DMS53 treated with DMSO at 0.1 percent for 48 hours (cell line): ENCODE results near the gene GPR39.
"Not testable (repeated sequence)": the region's sequence is repeated elsewhere in the genome, so short reads cannot be mapped to it uniquely, and the experiment has no call there.

Experiments
- DNase-seq: peaks from one replicate; lab custom pipeline; 2025; ENCODE audit not compliant: unreplicated experiment; lab: John Stamatoyannopoulos, UW

Gene GPR39

DNA sequence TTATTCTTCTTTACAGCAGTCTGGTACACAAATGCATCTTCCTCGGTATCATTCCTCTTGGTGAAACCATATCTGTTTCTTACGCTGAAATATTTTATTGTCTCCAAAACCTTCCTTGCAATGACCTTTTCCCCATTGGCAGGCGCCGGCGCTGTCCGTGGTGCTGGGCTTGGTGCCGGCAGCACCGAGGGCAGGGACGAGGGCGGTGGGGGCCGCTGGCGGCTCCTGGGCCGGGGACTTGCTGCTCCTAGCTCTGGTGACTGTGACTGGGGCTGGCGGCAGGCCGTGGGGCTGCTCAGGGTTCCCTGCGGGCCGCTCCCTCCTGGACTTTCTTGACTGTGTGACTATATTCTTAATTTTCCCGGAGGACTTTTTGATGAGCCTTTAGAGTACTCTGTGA is 72.5 kb downstream of the GPR39 start:
- DNase-seq: no peak

DNA sequence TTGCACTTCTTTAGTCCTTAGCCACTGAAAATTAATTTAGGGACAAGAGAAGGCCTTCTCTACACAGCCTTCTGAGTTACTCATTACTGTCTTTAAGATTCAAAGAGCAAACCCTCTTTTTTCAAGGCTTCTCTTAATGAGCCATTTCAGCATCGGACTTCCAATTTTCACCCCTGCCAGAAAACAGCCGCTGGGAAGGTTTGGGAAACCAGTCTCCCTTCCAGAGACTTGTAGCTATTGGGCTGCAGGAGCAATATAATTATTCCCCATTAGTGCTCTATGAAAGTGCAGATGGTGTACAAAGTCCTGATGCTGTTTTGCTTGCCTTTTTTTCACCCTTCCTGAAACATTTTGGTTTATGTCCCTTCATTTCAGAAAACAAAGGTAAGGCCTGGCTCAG is 79.3 kb downstream of the GPR39 start:
- DNase-seq: no peak

DNA sequence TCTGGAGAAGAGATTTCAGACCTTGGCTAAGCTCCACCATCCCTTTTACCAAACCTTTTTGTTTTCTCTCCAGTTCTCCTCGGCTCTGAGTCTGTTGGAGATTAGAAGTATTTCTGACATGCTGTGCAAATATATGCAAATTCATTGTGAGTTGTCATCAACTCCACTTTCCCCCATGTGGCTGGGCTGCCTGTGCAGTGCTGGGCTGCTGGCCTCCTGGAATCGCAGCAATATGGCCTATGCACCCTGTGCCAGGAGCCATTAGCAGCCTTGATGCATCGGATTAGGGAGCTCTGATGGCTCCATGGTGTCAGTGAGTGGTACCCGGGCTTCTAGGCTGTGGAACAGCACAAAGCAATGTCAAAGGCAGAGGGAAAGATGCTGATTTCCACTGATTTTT is 80.0 kb downstream of the GPR39 start:
- DNase-seq: no peak

DNA sequence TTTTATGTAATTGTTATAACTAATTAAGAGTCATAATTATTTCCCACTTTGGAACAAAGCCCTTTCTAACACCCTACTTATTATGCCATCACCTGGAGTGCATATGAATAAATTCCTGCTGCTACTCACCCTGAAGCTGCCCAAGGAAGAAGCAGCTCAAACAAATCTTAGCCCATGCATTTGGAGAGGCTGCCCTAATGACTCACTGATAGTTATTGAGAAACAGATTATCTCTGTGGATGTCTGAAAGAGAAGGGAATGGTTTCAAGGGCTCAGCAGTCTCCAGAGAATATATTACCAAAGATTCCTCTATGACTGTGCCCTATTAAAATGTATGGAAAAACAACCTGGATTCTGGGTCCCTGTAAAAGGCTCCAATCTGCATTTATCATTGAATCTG is 81.0 kb downstream of the GPR39 start:
- no peak for DNase-seq

DNA sequence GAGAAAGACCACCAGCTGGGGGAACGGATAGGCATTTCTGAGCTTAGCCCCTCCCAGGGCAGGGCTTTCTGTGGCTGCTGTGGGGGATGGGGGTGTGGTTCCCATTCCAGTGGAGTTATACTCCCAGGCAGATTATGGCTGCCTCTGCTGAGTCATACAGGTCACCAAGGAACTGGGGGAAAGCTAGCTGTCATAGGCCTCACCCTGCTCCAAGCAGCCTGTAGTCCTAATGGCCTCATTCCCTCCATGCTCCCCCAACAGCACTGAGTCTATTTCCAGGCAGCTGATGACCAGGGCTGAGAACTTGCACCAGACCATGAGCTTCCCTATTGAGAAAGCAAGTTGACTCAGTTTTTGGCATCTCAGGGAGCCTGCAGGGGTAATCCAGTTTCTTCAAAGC is 87.1 kb downstream of the GPR39 start:
- DNase-seq: no peak

DNA sequence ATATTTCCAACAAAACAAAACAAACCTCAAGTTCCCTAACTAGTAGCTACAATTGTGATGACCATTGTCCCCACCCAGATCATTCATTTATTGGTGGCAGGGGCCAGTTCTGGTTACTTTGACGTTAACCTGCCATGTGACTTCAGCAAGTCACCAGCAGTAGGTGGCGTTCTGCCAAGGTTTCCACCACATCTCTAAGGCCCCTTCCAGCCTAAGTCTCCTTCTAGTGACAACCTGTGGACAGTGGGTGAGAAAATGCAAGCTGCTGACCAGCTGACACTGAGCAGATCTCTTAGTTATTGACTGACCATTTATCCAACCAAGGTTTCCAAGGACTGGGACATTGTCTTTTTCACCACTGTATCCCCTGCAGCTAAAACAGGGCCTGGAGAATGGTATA is 98.4 kb downstream of the GPR39 start:
- no peak for DNase-seq

DNA sequence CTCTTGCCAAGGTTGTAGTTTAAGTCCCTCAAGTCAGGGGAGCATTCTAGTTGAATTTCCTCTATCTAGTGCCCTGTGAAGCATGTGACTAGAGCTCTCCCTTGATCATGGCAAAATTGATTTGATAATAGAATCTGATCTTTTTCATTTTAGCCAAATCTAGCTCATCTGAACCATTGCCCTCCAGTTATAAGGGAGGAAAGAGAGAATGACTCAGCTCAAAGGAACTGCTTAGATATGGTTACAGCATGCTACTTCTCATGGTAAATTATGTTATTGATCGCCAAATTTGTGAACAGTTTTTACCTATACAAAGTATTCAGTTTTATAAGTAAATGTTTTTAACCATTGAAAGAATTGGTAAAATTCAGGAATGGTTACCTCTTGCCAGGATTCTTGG is 100.8 kb downstream of the GPR39 start:
- DNase-seq: no peak

DNA sequence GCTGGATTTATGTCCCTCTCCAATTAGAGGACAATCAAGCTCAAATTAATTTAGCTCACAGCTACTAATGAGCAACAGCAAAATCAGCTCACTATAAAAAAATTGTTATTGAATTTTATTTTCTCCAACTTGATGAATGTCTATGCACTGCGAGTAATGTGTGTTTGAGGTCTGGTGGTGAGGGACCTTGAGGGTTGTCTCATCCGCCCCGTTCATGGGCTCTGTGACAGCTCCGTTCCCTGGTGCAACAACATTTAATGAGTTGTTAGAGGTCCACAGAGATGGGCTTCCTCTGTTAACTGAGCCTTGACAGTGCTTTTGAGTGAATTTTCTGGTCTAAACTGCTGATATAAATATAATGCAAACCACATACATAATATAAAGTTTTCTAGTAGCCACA is 101.7 kb downstream of the GPR39 start:
- DNase-seq: no peak

DNA sequence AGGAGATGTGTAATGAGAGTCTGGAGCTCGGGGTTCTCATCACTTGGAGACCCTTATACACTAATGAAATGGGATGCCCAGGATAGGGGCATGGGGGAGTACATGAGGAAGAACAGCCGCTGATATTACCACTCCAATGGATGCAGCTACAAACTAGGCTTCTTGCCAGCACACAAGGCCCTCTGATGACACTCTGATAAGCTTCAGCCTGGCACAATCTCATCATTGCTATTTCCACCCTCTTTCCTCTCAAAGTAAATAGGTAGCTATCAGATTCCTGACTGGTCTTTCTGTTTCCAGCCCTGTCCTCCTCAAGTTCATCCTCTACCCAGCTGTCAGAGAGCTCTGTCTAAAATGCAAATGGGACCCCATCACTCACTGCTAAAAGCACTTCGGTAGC is 103.0 kb downstream of the GPR39 start:
- DNase-seq: no peak

DNA sequence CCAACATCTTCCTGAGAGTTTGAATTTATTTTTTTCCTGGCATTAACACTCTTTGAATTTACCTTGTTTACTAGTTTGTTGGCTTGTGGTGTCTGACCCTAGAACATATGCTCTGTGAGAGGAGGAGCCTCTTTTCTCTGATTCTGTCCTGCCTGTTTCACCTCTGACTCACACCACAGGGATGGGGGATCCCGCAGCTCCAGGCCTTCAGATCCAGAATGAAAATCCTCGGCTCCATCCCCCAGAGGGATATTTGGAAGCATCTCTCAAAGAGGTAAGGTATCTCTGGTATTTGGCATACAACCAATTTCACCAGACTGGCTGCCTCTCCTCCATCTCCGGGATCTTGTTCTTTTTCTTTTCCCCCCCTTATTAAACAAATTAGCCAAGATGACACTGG is 104.7 kb downstream of the GPR39 start:
- DNase-seq: no peak

DNA sequence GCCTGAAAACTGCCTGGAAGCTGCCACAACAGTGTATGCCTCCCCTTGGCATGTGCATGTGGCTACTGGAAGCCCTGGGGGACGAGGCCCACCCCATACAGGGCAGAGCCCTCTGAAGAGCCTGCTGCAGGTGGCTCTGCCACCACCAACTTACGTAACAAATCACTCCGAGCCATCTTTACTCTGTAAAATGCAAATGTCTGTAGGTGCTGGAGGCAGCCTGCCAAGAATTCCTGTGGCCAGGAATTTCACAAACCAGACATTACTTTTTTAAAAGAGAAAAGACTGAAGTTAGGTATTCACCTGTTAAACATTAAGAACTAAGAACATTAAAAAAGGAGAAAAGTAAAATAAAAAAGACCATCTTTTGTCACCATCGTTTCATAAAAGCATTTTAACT is 106.3 kb downstream of the GPR39 start:
- DNase-seq: no peak

DNA sequence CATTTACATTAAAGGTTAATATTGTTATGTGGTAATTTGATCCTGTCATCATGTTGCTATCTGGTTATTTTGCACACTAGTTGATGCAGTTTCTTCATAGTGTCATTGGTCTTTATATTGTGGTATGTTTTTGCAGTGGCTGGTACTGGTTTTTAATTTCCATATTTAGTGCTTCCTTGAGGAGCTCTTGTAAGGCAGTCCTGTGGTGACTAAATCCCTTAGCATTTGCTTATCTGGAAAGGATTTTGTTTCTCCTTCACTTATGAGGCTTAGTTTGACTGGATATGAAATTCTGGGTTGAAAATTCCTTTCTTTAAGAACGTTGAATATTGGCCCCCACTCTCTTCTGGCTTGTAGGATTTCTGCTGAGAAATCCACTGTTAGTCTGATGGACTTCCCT is 120.5 kb downstream of the GPR39 start:
- not testable (repeated sequence) for DNase-seq

DNA sequence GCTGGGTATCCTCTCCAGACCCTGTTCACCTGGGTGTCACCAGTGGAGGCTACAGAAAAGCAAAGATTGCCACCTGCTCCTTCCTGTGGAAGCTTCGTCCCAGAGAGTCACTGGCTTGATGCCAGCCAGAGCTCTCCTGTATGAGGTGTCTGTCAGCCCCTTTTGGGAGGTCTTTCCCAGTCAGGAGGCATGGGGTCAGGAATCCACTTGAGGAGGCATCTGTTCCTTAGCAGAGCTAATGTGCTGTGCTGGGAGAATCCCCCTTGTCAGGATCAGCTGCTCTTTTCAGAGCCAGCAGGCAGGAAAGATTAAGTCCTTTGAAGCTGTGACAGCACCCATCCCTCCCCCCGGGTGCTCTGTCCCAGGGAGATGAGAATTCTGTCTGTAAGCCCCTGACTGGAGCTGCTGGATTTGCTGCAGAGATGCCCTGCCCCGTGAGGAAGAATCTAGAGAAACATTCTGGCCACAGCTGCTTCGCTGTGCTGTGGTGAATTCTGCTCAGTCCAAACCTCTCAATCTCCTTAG is 121.8 kb downstream of the GPR39 start:
- no peak for DNase-seq

DNA sequence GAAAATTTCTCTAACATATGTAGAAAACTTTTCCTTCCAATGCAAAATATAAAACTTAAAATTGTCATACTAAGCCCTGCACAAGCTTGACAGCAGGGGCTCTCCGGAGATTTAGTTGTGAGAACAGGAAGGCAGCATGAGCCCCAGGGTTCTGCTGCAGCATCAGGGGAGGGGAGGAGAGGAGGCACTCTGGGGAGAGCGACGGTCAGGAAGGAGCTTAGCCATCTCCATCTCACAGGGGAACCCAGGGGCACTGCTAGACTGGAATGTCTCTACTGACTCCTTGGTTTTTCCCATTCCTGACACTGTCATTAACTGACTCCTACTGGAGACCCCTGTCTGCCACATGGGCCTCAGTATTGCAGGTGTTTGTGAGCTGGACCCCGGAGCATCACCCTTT is 123.6 kb downstream of the GPR39 start:
- DNase-seq: no peak

DNA sequence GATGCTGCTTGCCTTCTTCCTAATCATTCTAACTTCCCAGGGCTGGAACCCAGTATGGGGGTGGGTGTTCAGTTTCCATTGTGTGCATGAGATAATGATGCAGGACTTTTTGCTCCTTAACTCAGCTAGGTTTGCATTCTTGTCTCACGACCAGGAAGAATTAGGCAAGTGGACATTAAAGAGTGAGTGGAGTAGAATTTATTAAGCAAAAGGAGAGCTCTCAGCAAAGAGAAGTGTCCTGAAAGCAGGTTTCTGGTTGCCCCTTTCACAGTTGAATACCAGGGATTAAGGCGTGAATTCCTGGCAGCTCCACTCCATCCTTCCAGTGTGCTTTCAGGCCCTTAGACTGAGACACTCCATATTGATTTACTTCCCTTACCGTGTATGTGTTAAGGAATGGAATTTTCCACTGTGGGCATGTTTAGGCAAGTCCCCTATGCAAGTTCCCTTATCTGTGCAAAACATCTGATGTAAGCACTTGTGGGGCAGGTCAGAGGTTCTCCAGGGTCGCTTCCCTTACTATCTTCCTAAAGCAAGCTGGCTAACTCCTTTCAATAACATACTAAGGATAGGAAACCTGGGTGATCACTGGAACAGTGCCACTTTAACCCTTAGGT is 126.5 kb downstream of the GPR39 start:
- no peak for DNase-seq

DNA sequence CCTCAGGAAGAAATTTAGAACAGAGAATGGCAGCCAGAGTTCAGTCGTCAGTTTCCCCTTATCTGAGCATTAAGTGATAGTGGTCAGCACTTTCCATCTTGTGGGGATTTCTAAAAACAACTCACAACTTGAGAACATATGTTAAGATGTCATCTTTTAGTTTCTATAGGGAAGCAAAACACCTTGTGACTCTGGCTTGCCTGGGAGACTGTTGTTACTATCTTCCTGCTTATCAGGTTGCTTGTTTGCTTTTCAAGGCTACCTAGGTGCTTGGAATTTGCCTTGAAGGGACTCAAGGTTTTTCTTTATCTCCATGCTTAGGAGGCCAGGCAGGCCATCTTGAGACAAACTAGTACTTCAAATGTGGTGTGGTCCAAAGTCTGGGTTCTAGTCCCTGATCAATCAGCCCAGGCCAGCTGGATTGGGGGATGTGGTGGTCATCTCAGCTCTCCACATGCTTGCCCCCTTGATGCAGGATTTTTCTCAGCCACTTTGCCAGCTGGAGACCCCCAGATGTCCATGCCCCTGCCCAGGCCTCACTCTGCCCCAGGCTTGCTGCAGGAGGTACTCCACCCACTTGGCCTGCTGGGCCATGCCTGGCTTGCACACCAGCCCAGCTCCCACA is 127.5 kb downstream of the GPR39 start:
- no peak for DNase-seq

DNA sequence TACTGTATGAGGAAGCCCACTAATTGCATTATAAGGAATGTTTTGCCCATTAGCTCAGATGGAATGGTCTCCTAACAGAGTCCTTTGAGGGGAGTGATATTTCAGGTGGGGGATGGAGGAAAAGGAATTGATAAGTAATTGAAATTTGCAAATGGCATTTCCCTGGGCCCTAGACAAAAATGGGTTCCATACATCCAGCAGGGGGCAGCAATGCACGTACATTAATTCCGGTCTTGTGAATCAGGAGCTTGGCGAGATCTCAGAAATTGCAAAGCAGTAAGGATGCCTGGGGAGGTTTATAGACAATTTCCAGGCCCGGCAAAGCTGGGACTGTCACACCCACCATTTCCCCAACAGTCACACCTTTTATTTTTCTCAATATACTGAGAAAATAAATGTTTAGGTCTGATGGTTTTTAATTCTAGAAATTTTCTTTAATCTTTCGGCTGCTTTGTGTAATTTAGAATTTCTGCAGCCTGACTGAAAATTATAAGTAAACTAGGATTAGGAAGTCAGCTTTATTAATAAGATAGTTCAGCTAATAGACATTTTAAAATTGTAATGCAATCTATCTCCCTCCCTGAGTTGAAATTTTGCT is 130.6 kb downstream of the GPR39 start:
- no peak for DNase-seq

DNA sequence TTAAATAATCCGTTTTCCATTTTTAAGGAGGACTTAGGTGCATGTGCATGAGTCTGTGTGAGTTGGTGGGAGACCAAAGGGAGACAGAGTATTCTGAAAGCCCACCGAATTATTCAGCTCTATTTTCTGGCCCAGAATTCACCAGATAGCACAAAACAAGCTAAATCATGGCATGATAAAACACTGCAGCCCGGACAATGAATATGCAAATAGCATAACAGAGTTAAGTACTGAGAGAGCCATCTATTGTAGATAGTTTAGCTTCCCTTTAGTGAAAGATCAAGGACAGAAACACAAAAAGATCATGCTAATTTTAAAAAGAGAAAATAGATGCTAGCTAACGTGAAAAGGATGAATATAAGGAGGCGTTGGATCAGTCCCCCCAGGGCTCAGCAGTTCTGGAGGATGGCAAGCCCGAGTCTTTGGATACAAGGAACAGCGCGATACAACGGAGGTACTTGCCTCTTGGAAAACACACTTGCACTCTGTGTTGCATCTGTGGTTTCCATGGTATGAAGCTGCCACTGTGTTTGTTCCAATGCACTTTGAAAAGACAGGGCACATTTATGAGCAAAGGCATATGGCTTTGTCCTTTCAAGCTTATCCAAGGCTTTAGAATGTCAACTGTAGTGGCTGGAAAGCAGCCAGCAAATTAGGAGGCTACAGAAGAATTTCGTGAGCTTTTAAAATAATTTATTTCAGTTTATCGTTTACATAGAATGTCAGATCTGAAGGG is 133.5 kb downstream of the GPR39 start:
- DNase-seq: no peak

DNA sequence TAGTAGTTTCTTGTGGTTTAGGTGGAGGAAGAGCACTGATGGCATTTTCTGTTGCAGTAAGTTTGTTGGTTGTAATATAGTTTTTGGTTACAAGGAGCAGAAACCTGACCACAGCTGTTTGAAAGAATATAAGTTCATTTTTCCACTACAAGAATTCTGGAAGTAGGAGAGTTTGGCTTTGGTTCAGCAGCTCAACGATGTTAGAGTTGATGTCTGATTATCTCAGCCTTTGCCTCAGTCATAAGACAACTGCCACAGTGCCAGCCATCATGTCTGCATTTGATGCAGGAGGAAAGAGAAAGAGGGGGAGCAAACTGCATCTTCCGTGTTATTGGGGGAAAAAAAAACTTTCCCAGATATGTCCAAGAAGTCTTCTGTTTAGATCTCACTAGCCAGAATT is 134.3 kb downstream of the GPR39 start:
- no peak for DNase-seq

DNA sequence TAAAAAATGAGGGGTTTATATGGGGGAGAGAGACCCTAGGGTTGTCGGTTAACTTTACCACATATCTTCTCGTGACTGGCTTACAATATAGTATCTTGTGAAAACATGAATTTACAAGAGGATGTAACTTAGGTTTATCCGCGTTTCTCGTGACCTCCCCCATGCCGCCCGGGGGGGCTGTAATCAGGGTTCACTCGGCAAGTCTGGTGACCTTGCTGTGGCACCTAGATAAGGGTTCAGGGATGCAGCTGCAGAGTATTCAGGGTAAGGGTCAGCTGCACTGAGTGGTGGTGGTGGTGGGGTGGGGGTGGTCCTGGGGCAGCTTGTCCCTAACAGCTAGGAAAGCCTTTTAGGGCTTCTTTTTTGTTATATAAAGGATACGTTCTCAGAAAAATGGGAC is 141.1 kb downstream of the GPR39 start:
- DNase-seq: no peak

DNA sequence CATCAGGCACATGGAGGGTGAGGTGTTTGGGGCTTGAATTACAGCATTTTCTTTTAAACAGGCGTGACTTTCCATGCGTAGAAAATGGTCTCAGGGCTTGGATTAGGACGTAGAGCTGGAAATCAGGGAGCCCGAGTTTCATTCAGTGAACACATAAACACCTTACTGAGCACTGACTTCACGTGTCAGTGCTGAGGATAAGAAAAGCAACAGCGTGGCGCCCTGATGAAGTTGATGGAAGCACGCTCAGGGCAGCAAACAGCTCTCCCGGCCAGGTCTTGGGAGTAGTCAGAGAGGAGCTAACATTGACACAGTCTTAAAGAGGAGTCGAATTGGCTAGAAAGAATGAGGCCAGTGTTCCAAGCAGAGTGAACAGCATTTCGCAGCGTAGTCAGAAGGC is 142.7 kb downstream of the GPR39 start:
- DNase-seq: no peak

DNA sequence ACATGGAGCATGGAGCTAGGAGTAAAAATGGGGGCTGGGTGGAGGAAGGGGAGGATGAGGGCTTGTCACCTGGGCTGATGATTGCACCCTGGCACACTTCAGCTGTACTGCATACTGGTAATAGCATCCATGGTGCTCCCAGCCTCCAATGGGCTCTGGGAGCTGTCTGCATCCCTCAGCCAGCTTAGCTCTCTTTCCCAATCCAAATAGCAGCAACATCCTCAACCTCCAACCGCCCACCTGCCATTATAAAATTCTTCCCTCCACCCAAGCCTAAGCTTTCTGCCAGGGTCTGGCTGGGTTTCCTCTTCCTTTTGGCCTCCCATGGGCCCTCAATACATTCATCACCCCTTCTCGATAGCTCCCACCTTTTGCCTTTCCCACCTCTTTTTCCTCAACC is 143.3 kb downstream of the GPR39 start:
- no peak for DNase-seq
